CD4-positive, alpha-beta T cell treated with Interleukin-6 at 100 ng/mL for 8 hours (primary cell): Measurements from ENCODE around the gene KLHL22.
A peak's percentile ranks its signal among the peaks of the same experiment; 100 is the strongest.
"Not testable (repeated sequence)": the region's sequence is repeated elsewhere in the genome, so short reads cannot be mapped to it uniquely, and the experiment has no call there.

Source experiments
- DNase-seq: peaks from one replicate; pipeline ENCODE4 v3.0.0-alpha.2; 2020; ENCODE audit warnings: mixed read lengths, low spot score

KLHL22 gene

DNA sequence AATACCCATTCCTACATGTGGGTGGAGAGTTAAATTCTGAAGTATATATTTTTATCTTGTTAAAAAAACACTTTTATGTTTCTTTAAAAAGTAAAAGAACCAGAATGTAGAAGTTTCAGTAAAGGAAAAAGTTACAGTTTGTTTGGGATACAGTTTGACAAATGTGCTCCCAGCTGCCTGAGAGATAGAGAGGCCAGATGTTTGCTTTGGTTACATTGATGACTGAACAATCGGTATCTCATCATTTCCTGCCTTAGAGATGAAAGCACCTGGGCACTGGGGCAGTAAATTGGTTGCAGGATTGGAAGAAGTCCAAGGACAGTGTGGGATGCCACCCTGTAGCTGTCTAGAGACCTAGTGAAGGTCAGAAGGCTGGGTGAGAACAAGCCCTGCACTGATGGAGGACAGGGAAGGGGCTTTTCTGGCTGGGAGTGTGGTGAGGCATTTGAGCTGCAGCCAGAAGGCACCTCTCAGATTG is 28.4 kb upstream of the KLHL22 start:
- DNase-seq: peak; percentile 20

DNA sequence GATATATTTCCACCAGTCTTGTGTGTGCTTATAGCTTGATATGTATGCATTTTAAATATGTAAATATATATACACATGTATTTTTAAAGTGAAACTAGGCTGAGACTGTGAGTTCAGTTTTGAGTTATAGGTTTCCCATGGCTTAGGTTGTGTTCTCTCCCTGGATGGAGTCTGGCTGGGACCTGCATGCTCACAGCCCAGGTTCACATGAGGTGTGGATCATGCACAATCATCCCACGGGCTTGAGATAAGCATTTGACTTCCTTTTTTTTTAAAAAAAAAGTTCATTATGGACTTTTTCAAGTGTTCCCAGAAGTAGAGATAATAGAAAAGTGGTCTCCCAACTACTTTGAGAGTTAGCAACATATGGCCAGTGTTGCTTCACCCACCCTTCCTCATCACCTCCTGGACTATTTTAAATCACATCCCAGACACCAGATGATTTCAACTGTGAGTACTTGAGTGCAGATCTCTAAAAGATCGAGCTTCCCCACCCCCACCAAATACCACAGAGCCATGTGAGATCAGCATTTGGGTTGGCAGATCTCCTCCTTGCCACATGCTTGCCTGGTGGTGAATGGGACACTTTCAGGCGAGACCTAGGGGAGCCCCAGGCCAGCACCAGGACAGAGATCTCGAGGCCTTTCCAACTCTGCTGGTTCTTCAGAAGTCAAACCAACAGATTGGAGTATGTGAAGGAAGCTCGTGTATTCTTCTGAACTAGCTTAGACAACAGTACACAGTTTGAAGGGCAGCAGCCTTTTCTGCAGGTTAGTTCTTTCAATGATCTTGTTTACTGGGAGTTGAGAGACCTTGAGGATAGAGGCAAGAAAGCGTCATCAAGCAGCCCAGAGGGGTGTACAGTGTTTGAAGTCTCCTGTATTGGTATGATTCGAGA is 27.7 kb upstream of the KLHL22 start:
- no peak for DNase-seq

DNA sequence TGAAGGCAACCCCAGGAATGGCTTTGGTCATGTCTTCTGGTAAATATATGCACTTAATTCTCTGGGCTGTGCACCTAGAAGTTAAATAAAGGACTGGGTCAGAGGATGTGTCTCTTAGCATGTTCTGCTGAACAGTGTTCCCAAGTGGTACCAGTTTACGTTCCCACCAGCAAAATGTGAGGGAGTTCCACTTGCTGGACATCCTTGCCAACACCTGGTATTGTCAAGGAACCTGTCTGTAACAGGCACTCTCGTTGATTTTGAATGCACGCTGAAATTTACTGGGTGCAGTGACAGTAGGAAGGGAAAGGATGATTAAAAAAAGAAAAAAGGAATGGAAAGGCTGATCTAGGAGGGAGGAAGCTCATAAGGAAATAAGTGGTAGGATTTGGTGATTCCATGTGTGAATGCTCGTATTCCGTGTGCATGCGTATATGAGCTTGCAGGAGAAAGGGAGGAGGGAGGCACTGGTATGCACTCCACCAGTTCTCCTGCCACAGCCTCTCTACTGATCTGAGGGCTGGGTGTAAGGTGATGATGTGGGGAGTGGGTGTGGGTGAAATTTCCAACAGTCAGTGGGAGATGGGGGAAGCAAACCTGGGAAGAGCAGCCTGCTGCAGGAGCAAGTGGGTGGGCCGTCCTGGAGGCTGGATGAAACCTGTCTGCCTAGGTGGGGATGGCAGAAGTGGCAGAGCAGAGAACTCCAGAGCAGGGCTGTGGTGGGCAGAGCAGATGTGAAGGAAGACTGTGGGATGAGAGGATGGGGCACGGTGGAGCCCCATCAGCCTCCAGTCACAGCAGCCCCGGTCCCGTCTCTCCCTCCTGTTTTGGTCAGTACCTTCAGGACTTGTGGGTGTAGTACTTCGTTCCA is 26.8 kb upstream of the KLHL22 start:
- no peak for DNase-seq

DNA sequence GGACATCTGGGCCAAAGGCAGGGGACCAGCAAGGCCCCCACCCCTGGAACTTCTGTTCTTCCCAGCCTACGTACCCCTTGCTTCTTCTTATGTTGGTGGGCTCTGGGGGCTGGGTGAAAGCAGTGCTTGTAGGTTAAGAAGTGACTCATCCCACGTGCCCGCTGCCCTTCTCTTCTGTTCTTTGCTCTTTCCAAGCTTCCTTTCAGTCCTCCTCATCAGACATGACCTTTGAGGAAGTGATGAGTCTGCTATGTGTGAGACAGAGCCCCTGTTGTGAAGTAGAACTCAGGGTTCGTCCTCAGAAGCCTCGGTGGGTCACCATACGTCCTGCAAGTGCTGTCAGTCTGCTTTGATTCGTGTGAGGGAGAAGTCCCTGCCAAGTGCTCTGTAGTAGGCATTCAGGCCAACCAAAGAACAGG is 24.5 kb upstream of the KLHL22 start:
- DNase-seq: no peak

DNA sequence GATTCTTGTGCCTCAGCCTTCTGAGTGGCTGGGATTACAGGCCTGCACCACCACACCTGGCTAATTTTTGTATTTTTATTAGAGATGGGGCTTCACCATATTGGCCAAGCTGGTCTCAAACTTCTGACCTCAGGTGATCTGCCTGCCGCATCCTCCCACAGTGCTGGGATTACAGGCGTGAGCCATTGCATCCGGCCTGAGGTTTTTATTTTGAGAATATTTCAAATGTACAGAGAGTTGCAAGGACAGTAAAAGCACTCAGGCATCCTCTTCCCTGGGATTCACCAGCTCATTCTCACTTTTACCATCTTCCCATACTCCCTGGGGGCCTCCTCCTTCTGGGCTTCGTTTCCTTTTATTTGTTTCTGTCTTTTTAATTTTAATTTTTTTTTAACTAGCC is 24.0 kb upstream of the KLHL22 start:
- DNase-seq: no peak

DNA sequence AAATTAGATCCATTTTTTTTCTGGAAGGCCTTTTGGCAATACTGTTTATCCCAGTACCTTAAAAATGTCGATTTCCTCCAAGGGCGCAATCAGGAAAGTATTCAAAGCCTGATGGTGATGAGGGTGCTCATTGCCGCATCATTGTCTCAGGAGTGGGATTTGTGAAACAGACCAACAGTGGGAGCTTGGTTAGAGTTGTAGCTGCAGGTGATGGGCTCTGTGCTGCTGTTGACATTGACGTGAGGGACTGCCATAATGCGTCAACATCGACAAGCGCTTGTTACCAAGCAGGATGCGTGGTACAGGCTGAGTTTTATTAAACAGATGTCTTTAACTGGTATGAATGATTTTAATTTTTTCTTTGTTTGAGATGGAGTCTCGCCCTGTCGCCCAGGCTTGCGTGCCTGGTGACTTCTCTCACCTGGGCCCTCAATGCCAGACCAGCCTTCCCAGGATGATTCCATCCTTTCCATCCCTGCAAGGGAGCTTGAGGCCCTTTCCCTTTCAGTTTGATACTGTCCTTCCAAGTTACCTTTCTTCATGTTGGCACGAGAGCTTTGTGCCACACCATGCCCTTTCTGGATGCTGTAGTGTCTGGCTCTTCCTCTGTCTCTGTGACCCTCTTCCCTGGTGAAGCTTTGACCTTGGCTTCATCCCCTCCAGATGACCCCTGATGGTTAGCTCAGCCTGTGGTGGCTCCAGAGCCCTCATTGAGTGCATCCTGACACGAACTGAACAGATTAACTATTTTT is 22.4 kb upstream of the KLHL22 start:
- DNase-seq: no peak

DNA sequence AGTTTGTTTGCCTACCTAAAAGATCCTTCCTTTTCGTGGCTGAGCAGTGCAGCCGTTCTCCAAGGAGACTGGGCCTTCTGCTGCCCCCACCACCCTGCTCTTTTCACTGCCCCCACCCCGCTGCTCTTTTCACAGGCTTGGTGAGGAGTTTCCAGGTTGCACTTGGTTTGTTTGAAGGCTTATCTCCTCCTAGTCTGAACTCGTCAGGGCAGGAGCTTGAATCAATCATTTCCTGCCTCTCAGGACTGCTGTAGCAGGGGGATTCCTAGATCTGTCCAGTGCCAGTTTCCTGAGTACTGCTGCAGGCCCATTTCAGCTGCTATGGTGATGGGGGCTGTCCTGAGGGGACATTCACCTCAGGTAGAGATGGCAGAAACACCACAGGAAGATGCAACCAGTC is 21.8 kb upstream of the KLHL22 start:
- no peak for DNase-seq

DNA sequence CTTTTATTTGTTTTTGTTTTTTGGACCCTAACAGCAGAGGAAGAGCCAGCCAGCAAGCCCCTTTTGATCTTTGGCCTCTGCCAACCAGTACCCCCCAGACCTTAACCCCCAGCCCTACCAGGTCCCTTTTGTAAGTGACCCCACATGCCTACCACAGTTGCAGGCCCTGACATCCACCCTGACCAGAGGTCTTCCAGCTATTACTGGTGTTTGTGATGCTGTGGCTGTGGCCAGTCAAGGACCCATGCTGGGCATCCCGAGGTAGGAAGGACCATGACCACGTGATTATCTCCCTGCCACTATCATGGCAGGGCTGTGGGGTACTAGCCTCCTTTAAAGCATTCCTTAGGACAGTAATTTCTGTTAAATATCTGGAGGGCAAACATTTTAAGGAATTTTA is 20.8 kb upstream of the KLHL22 start:
- no peak for DNase-seq

DNA sequence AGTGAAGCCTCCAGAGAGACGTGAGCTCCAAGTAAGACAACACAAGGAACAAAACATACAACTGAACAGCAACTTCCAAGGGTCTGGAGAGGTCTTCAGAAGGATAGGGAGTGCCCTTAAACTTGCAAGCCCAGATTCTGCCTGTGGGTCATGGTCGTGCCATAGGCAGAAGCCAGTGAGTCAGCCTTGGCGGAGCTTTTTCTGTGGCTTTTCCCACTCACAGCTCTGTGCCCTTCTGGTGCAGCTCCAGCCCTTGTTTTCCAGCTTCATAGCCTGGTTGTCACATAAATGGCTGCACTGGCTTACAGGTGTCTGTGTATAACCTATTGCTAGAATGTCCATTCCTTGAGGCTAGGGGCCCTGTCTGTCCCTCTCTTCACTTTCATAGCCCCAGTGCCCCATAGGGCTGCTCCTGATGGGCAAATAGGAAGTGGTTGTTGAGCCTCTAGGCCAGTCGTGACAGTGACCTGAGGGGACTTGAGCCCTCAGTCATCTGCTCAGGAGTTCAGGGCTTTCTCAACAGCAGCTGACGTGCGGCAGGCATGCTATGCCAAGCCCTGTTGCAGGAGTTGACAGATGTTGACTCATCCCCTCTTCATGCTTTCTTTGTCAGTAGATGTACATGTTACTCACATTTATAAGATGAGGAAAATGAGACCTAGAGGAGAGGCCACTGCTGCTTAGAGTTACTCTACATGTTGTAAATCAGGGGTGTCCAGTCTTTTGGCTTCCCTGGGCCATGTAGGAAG is 19.2 kb upstream of the KLHL22 start:
- DNase-seq: no peak

DNA sequence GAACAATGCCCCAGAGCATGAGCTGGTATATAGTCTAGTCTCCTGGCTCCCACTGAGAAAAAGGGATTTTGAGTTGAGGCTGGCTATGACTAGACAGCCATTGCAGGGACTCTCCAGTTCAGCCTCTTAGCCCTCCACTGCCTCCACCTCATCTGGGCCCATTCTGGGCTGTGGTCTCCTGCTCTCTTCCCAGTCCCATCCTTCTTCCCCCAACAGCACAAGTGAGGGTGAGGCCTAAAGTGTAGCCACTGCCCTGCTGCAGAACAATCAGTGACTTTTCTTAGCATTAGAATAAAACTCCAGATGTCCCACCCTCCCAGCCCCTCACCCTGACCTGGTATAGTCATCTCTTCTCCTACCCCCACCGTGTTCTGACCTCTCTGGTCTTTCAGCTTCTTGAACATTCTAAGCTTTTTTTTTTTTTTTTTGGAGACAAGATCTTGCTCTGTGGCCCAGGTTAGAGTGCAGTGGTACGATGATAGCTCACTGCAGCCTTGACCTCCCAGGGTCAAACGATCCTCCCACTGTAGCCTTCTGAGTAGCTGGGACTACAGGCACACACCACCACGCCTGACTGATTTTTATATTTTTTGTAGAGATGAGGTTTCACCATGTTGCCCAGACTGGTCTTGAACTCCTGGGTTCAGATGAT is 16.1 kb upstream of the KLHL22 start:
- DNase-seq: no peak

DNA sequence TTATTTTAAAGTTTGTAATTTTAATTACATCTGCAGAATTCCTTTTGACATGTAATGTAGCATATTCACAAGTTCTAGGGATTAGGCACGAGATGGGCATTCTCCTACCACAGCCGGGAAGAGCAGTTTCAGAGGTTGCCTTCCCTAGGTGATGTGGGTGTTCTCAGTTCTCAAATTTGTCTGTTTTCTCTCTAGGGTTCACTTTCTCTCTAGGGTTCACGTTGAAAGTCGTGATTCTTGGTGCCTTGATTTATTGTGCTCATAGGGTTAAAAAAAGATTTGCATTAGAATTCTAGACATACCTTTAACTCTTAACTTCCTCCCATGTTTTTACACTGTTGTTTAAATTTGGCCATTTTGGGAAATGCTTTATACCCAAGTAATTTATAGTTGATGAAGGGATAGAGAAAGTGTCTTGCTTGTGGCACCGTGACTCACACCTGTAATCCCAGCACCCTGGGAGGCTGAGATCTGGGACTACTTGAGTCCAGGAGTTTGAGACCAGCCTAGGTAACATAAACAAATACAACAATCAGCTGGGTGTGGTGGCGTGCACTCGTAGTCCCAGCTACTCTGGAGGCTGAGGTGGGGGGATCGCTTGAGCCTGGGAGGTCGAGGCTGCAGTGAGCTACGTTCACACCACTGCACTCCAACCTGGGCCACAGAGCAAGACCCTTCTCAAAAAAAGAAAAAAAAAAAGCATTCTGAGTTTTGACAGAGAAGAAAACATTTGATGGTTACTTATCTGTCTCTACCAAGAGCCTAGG is 15.4 kb upstream of the KLHL22 start:
- no peak for DNase-seq

DNA sequence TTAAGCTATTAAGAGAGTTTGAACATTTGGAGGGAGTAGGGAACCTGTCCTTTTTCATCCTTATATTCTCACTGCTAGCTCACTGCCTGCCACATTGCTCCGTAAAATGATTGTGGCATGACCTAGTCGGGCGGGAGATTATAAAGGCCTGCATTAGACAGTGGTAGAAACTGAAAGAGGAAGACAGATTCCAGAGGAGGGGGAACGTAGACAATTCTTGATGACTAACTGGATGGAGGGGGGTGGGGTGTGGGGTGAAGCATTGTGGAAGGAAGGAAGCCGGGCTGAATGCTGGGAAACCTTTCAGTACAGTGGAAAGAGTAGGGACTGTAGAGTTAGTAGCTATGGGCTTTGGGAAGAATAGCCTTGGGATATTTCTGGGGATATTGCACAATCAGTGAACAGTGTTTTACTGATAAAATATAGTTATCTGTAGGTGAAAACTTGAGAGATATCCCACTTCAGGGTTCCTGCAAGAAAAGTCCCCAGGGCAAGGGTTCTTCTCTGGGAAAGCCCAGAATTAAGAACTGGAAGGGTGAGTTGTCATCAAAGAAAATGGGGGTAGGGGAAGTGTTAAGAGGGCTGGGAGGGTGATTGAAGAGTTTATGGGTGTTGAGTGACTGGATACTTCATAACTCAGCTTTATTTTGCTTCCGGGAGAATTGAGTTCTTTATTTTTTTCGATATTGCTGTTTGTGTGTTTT is 13.9 kb upstream of the KLHL22 start:
- peak; percentile 54 for DNase-seq

DNA sequence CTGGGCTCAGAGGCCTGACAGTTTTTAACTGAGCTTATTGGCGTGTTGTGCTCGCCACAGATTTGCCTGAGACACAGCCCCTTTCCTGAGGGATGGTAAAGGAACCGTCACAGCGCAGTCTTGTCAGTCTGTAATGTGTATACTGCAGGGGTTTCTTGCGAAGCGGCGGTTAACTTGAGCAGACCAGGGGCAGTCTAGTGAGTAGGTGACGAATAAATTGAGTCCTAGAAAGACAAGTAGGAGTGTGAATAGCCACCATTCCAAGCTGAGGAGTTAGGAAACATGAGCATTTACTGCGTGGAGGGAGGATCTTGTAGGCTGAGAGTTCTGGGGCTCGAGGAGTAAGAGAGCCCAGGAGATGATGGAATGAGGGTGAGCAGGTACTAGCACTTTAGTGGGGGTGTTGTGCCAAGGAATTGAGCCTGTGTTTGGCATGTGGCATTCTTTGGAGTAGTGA is 13.2 kb upstream of the KLHL22 start:
- no peak for DNase-seq

DNA sequence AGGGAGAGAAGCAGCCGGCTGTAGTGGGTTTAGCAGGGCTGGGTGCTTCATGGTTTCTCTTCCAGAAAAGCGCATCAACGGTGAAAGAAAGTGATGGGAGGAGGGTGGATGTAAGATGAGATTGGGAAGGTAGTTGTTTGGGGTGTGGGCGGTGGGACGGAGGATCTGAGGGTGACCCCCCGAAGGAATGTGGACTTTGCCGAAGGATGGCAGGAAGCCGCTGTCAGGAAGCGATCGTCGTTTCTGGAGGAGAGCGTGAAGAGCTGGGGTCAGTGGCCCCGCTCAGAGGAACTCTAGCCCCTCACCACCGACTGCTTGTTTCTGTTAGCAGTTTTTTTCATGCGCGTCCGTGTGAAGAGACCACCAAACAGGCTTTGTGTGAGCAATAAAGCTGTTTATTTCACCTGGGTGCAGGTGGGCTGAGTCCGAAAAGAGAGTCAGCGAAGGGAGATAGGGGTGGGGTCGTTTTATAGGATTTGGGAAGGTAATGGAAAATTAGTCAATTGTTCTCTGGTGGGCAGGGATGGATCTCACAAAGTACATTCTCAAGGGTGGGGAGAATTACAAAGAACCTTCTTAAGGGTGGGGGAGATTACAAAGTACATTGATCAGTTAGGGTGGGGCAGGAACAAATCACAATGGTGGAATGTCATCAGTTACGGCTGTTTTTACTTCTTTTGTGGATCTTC is 12.6 kb upstream of the KLHL22 start:
- DNase-seq: not testable (repeated sequence)

DNA sequence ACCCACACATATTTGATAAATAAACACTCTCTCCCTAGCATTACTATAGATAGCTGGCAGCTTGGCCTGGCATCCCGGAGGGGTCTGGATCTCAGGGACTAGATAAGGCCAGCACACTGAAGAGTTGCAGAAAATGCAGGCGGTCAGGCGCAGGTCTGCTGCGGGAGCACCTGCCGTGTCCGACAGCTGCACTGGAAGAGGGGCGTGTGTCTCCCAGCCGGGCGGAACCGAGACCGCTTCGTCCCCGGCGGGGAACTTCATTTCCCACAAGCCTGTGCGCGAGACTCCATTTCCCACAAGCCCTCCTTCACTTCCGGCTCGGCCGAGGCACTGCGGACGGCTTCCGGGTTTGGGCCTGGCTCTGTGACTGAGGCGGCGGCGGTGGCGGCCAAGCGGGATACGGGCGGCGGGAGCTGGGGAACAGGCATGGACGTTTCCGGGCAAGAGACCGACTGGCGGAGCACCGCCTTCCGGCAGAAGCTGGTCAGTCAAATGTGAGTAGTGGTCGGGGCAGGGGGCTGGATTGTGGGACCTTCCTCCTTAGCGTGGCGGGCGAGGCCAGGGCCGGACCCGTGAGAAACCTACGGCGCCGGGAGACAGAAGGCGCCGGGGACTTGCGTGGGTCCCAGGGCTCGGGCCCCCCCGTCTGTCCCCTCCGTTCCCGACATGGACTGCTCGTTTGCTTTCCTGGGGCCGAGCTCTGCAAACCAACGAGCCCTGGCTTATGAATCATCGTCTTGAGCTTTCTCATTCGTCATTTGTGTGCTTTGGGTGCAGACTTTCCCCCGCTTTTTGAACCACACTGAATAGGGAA is 11.9 kb upstream of the KLHL22 start, which contains the start of gene MED15:
TSS of gene MED15 (plus strand) at position 358 of the 814 bp plus-strand sequence. CDS start at position 427, 69 bp downstream.
- peak; percentile 85 for DNase-seq

DNA sequence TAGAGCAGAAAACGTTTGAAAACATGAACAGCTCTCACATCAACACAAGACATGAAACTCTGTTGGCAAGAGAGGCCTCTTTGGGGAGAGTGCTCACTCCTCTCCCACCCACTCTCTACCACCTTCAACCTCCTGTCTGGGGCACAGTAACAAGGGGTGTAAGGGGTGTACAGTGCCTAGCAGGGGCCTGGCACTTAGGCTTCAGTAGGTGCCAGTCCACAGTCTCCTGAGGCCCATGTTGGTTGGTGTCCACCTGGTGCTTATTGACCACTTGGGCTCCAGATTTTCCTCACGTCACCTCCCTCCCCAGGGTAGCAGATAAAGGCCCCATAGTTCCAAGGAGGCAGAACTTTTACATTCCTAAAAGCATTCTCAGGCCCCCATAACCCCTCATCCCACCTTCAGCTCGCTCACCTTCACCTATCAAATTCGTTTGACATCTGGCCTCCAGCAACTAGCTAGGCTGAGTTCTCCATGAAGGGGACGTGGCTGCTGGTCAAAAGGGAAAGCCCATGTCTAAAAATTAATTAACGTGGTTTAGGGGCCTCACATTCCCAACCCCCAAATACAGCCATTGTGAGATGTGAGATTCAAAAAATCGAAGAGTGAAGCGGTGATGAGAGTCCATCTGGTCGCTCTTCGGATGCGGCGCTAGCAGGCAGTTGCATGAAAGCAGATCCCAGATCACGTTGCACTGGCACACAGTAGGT is 11.1 kb upstream of the KLHL22 start:
- no peak for DNase-seq

DNA sequence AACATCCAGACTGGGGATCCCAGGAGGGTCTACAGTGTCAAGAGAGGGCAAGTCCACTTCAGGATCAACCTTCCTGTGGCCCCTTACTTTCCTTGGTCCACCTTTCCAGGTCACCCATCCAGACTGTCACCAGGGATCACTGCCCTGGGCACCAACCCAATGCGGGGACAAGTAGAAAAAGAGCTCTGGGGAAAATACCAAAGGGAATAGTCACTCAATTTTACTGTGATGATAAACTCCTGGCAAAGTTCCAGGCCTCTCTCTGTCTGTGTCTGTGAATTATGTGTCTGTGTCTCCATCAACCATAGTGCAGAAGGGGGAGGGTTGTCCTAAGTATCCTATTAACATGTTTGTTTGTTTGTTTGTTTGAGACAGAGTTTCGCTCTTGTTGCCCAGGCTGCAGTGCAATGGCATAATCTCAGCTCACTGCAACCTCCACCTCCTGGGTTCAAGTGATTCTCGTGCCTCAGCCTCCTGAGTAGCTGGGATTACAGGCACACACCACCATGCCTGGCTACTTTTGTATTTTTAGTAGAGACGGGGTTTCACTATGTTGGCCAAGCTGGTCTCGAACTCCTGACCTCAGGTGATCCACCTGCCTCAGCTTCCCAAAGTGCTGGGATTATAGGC is 8.8 kb upstream of the KLHL22 start:
- DNase-seq: not testable (repeated sequence)
